H1 (cell line): ENCODE results near the gene CTCF. TPM values are rescaled to one million over a fixed set of nuclear protein-coding genes. Genes with fewer than 3 reads are reported as not detected.
A peak's percentile ranks its signal among the peaks of the same experiment; 100 is the strongest.

Source experiments
- CTCF ChIA-PET: fragments of 300-600 bp; sonication (Branson Sonifier 250); formaldehyde crosslinking; loops from one replicate; lab custom pipeline; 2021; ENCODE audit not compliant: partially characterized antibody; lab: Charles Lee
- POLR2A ChIA-PET: fragments of 300-600 bp; sonication (Branson Sonifier 250); formaldehyde crosslinking; loops from one replicate; lab custom pipeline; 2021; ENCODE audit warnings: inconsistent platforms; ENCODE audit not compliant: partially characterized antibody; lab: Charles Lee
- DNase-seq, 2 experiments: peaks; one replicate each; pipeline versions ENCODE4 v3.0.0 to v3.0.0-alpha.2; 2010 to 2022; ENCODE audit warnings: low spot score in 2 of 2, low read depth in 1 of 2, mixed read lengths in 1 of 2
- FAIRE-seq: peaks from 2 replicates; lab custom pipeline; 2011; peaks lifted over from hg19 to GRCh38; lab: Jason Lieb, UNC
- H2AFZ ChIP-seq: 2 replicates; pipeline ENCODE4 v1.8.1; 2012; ENCODE audit warnings: low read length, inconsistent platforms
- H2AK5ac ChIP-seq: 2 replicates; pipeline ENCODE4 v1.6.1; 2013; ENCODE audit warnings: low read depth, low read length
- H2BK120ac ChIP-seq: replicated peaks from 2 replicates; pipeline ENCODE3; 2013; ENCODE audit warnings: low read depth, low read length, inconsistent platforms
- H2BK12ac ChIP-seq: 2 replicates; pipeline ENCODE4 v1.6.1; 2013; ENCODE audit warnings: low read depth, low read length
- H2BK15ac ChIP-seq: 2 replicates; pipeline ENCODE4 v1.6.1; 2013; ENCODE audit warnings: low read length
- H2BK20ac ChIP-seq: 2 replicates; pipeline ENCODE4 v1.6.1; 2013; ENCODE audit warnings: low read length
- H2BK5ac ChIP-seq: 2 replicates; pipeline ENCODE4 v1.6.1; 2013; ENCODE audit warnings: low read depth, low read length
- H3K14ac ChIP-seq: 2 replicates; pipeline ENCODE4 v1.6.1; 2013; ENCODE audit warnings: inconsistent platforms; ENCODE audit not compliant: insufficient read length
- H3K18ac ChIP-seq: 2 replicates; pipeline ENCODE4 v1.6.1; 2013; ENCODE audit warnings: low read length; ENCODE audit errors: extremely low read depth
- H3K23ac ChIP-seq: 2 replicates; pipeline ENCODE4 v1.6.1; 2013; ENCODE audit warnings: inconsistent platforms; ENCODE audit not compliant: insufficient read length
- H3K23me2 ChIP-seq: 2 replicates; pipeline ENCODE4 v1.6.1; 2013; ENCODE audit warnings: low read depth, low read length
- H3K27ac ChIP-seq: 2 replicates; pipeline ENCODE4 v1.6.1; 2011; ENCODE audit warnings: low read depth, low read length, inconsistent platforms
- H3K27me3 ChIP-seq, 4 experiments: replicated peaks in 1 of 4; 1 replicate in 1 of 4; 2 replicates in 3 of 4; pipeline versions ENCODE4 v1.6.1 to v1.8.1; 2011 to 2013; ENCODE audit warnings: low read length in 3 of 4, mild to moderate bottlenecking in 3 of 4, inconsistent platforms in 2 of 4, mixed read lengths in 2 of 4, moderate library complexity in 1 of 4; ENCODE audit not compliant: control insufficient read depth in 3 of 4, insufficient read depth in 3 of 4; ENCODE audit errors: extremely low read depth in 1 of 4
- H3K36me3 ChIP-seq, 4 experiments: 2 replicates each; pipeline versions ENCODE4 v1.6.1 to v1.8.1; 2011 to 2013; ENCODE audit warnings: mild to moderate bottlenecking in 4 of 4, low read length in 3 of 4, moderate library complexity in 2 of 4, control low read depth in 1 of 4, inconsistent platforms in 1 of 4; ENCODE audit not compliant: insufficient read depth in 4 of 4, control insufficient read depth in 2 of 4
- H3K4ac ChIP-seq: replicated peaks from 2 replicates; pipeline ENCODE3; 2013; ENCODE audit warnings: low read length, low read depth, mixed read lengths, inconsistent platforms; ENCODE audit not compliant: insufficient read length
- H3K4me1 ChIP-seq, 4 experiments: replicated peaks in 1 of 4; 1 replicate in 1 of 4; 2 replicates in 3 of 4; pipeline versions ENCODE4 v1.6.1 to v1.8.1; 2011 to 2013; ENCODE audit warnings: low read length in 3 of 4, inconsistent platforms in 2 of 4, mixed read lengths in 1 of 4; ENCODE audit not compliant: insufficient read depth in 4 of 4, control insufficient read depth in 3 of 4
- H3K4me2 ChIP-seq, 2 experiments: 2 replicates each; pipeline versions ENCODE4 v1.6.1 to v1.8.1; 2011 to 2013; ENCODE audit warnings: low read depth in 2 of 2, low read length in 2 of 2, control low read depth in 1 of 2, inconsistent platforms in 1 of 2, mild to moderate bottlenecking in 1 of 2; ENCODE audit not compliant: insufficient read depth in 1 of 2
- H3K4me3 ChIP-seq, 4 experiments: fragments of 200-600, 300-600 bp in 1 of 4; sonication (generic), shearing (Covaris generic), sonication (Bioruptor Twin) in 1 of 4; 2 replicates each; pipeline versions ENCODE4 v1.5.1 to v1.8.1; 2011 to 2016; ENCODE audit warnings: low read length in 4 of 4, low read depth in 3 of 4, control low read depth in 2 of 4, inconsistent platforms in 2 of 4, mild to moderate bottlenecking in 2 of 4, mixed read lengths in 1 of 4, moderate library complexity in 1 of 4; ENCODE audit not compliant: insufficient read depth in 2 of 4; ENCODE audit errors: extremely low read depth in 1 of 4
- H3K56ac ChIP-seq: replicated peaks from 2 replicates; pipeline ENCODE3; 2013; ENCODE audit warnings: low read depth, mild to moderate bottlenecking, mixed read lengths, low read length, inconsistent platforms; ENCODE audit not compliant: insufficient read length
- H3K79me1 ChIP-seq: 2 replicates; pipeline ENCODE4 v1.6.1; 2013; ENCODE audit warnings: low read depth, low read length, control low read depth
- H3K79me2 ChIP-seq, 2 experiments: 2 replicates each; pipeline versions ENCODE4 v1.6.1 to v1.8.1; 2012 to 2013; ENCODE audit warnings: low read length in 2 of 2, mild to moderate bottlenecking in 2 of 2, inconsistent platforms in 1 of 2; ENCODE audit not compliant: insufficient read depth in 2 of 2, control insufficient read depth in 1 of 2
- H3K9ac ChIP-seq, 4 experiments: replicated peaks in 1 of 4; 1 replicate in 1 of 4; 2 replicates in 3 of 4; pipeline versions ENCODE4 v1.6.1 to v1.8.1; 2011 to 2013; ENCODE audit warnings: low read depth in 3 of 4, low read length in 3 of 4, control low read depth in 2 of 4, mild to moderate bottlenecking in 2 of 4, moderate library complexity in 2 of 4, inconsistent platforms in 1 of 4; ENCODE audit errors: extremely low read depth in 1 of 4
- H3K9me3 ChIP-seq, 2 experiments: 2 replicates each; pipeline versions ENCODE4 v1.6.1 to v1.8.1; 2012 to 2013; ENCODE audit warnings: mild to moderate bottlenecking in 2 of 2, moderate library complexity in 2 of 2, control low read depth in 1 of 2, inconsistent platforms in 1 of 2, low read depth in 1 of 2, low read length in 1 of 2, mixed read lengths in 1 of 2; ENCODE audit not compliant: insufficient read depth in 2 of 2
- H4K20me1 ChIP-seq, 2 experiments: replicated peaks in 1 of 2; 2 replicates each; pipeline versions ENCODE3 to v1.8.1; 2011 to 2013; ENCODE audit warnings: inconsistent platforms in 2 of 2, low read length in 2 of 2, mild to moderate bottlenecking in 1 of 2; ENCODE audit not compliant: insufficient read depth in 2 of 2, control insufficient read depth in 1 of 2
- H4K5ac ChIP-seq: 2 replicates; pipeline ENCODE4 v1.6.1; 2013; ENCODE audit warnings: low read length, low read depth, mixed read lengths, inconsistent platforms; ENCODE audit not compliant: insufficient read length
- H4K8ac ChIP-seq: 2 replicates; pipeline ENCODE4 v1.8.0; 2013; ENCODE audit warnings: mild to moderate bottlenecking, moderate library complexity, low read length, inconsistent platforms; ENCODE audit not compliant: insufficient read depth; ENCODE audit errors: extremely low read depth
- H4K91ac ChIP-seq: replicated peaks from 2 replicates; pipeline ENCODE3; 2013; ENCODE audit warnings: low read length, mixed read lengths, inconsistent platforms; ENCODE audit not compliant: insufficient read length
- ASH2L ChIP-seq: fragments of 200-600, 300-600 bp; sonication (generic); IDR thresholded peaks from one replicate; pipeline ENCODE4 v1.7.1; 2017; ENCODE audit warnings: low read length
- ATF2 ChIP-seq: IDR thresholded peaks from 2 replicates; pipeline ENCODE4 v1.6.1; 2012; ENCODE audit warnings: low read length, inconsistent platforms
- EGR1 ChIP-seq: IDR thresholded peaks from 2 replicates; pipeline ENCODE4 v1.6.1; 2011; ENCODE audit warnings: low read depth, low read length, borderline replicate concordance
- EP300 ChIP-seq, 2 experiments: IDR thresholded peaks; 1 replicate in 1 of 2; 2 replicates in 1 of 2; pipeline ENCODE4 v1.6.1; 2011 to 2012; ENCODE audit warnings: low read depth in 2 of 2, low read length in 2 of 2, mild to moderate bottlenecking in 2 of 2, borderline replicate concordance in 1 of 2, inconsistent platforms in 1 of 2, moderate library complexity in 1 of 2
- MAFK ChIP-seq: IDR thresholded peaks from 2 replicates; pipeline ENCODE4 v1.6.1; 2012; ENCODE audit warnings: low read depth, mild to moderate bottlenecking, improper control_type of control experiment, low read length
- RXRA ChIP-seq: IDR thresholded peaks from 2 replicates; pipeline ENCODE4 v1.6.1; 2011; ENCODE audit warnings: low read depth, mild to moderate bottlenecking, low read length, moderate library complexity; ENCODE audit not compliant: insufficient read depth
- SP2 ChIP-seq: IDR thresholded peaks from 2 replicates; pipeline ENCODE4 v1.6.1; 2012; ENCODE audit warnings: mild to moderate bottlenecking, low read length, inconsistent platforms
- TAF1 ChIP-seq: IDR thresholded peaks from 2 replicates; pipeline ENCODE4 v1.6.1; 2011; ENCODE audit warnings: mild to moderate bottlenecking, low read depth, low read length
- TBP ChIP-seq: IDR thresholded peaks from 2 replicates; pipeline ENCODE4 v1.6.1; 2011; ENCODE audit warnings: low read depth, low read length, improper control_type of control experiment
- YY1 ChIP-seq: IDR thresholded peaks from 2 replicates; pipeline ENCODE4 v1.6.1; 2011; ENCODE audit warnings: low read depth, mild to moderate bottlenecking, low read length
- ZNF274 ChIP-seq: IDR thresholded peaks from 2 replicates; pipeline ENCODE4 v1.7.0; 2012; ENCODE audit warnings: low read length, borderline replicate concordance; ENCODE audit errors: extremely low read depth
- WGBS, 2 experiments: shearing (Covaris generic) in 1 of 2; methylation state at CpG; one replicate each; pipeline versions ENCODE4 v1.1.6 to v1.1.7; 2013 to 2015; ENCODE audit warnings: low lambda C conversion rate in 2 of 2, mixed read lengths in 2 of 2, inconsistent platforms in 1 of 2, low coverage in 1 of 2, missing lambda C conversion rate in 1 of 2; ENCODE audit not compliant: insufficient replicate concordance in 2 of 2, insufficient coverage in 1 of 2, insufficient read length in 1 of 2; ENCODE audit errors: extremely low coverage in 1 of 2, missing lambda C conversion rate in 1 of 2; 5-methylcytosine and 5-hydroxymethylcytosine counted together
- polyA plus RNA-seq, 7 experiments: library from polyadenylated mRNA; depleted of rRNA in 3 of 7; stranded (reverse) in 5 of 7; unstranded in 2 of 7; fragments of >200 nt in 5 of 7; fragments of 200-250 nt in 2 of 7; gene quantifications; 1 replicate in 5 of 7; 2 replicates in 1 of 7; 4 replicates in 1 of 7; pipeline versions ENCODE4 v1.2.1 to v1.2.3, GENCODE V29; 2011 to 2013; ENCODE audit warnings: missing spikeins in 2 of 7, mixed read lengths in 2 of 7
- total RNA-seq: library from RNA; stranded (reverse); fragmentation: NEBNext Ultra II Directional; extraction: Animal tissue kit (Norgen Biotek cat#: 25700); gene quantifications from 2 replicates; pipeline ENCODE4 v1.2.1, GENCODE V29; 2021

Gene CTCF
- total and polyA plus RNA-seq, 2 of the 8 experiments (the other 6 are each of a cell fraction or from before 2014, with no cell fraction given), result 32.4 to 66.0 TPM

- H4K20me1 ChIP-seq, result peaks cover 4 to 8% of the 10 kb centered on the region in 2 experiments
- no peak overlapping the region for H3K4me2 ChIP-seq
- H2BK12ac ChIP-seq, result no peak overlapping the region
- H3K9me3 ChIP-seq, result no peaks in the 10 kb centered on the region
- H3K79me1 ChIP-seq, result no peaks in the 10 kb centered on the region
- no peak overlapping the region for H2BK120ac ChIP-seq
- H3K27me3 ChIP-seq, result peaks cover 41 to 86% (median 76%) of the 10 kb centered on the region in 4 experiments
- ChIA-PET CTCF (interaction anchor here (0.6 to 8.7 kb wide), 14 partner anchors 10 to 358 kb away, joined by 3 to 166 read pairs (median 6); partner anchors contain the start of genes CARMIL2 and NRN1L), POLR2A (interaction anchor here (0.6 to 1.3 kb wide), 5 partner anchors 11 to 47 kb away, joined by 3 read pairs; no protein-coding TSS in a partner anchor)
- H3K4ac ChIP-seq, result no peak overlapping the region
- no peak overlapping the region for H2AFZ ChIP-seq
- no peak overlapping the region for H3K4me3 ChIP-seq
- H2BK5ac ChIP-seq, result no peak overlapping the region
- H3K27ac ChIP-seq, result no peak overlapping the region
- H3K23me2 ChIP-seq, result peaks cover 16% of the 10 kb centered on the region; the same call in 1 of the 2 replicates
- no peak overlapping the region for H3K18ac ChIP-seq
- no peak overlapping the region for H4K5ac ChIP-seq
- 81% methylated on average over 3 of the region's 3 CpGs; no CpG with 5 or more reads in 1 of the 2 experiments for WGBS, 2 experiments
- H4K8ac ChIP-seq, result peak overlapping the region; percentile 29; the same call in 1 of the 2 replicates
- H3K14ac ChIP-seq, result no peak overlapping the region
- H3K23ac ChIP-seq, result no peak overlapping the region
- no peak overlapping the region for H3K56ac ChIP-seq
- no peak for DNase-seq
- no peaks in the 10 kb centered on the region for H3K79me2 ChIP-seq
- H2AK5ac ChIP-seq, result no peak overlapping the region
- H3K4me1 ChIP-seq, result peaks cover 0 to 12% (median 8%) of the 10 kb centered on the region in 4 experiments; a peak in 6 of 7 replicates
- no peak overlapping the region for H4K91ac ChIP-seq
- H2BK15ac ChIP-seq, result no peak overlapping the region
- no peak overlapping the region for H2BK20ac ChIP-seq
- no peaks in the 10 kb centered on the region for H3K36me3 ChIP-seq
- no peak for FAIRE-seq
- no peak overlapping the region for H3K9ac ChIP-seq
- TF ChIP-seq ZNF274 (no peak), RXRA (no peak), TAF1 (no peak), EP300 (IDR thresholded peaks at IDR 0.05; ENCODE audit: borderline replicate concordance in 1 of 2, low read depth in 2 of 2, low read length in 2 of 2) (no peak), MAFK (no peak), EGR1 (no peak), SP2 (no peak), ATF2 (no peak), YY1 (no peak), ASH2L (no peak), TBP (no peak)
These were observed 36.1 kb upstream of the CTCF start for GRCh38 chr16:67526149-67526791.
